MM.1S (cell line): ENCODE results near the gene SATB2.

Experiments
- DNase-seq: peaks from one replicate; pipeline ENCODE4 v3.0.0-alpha.2; 2015
- H2AFZ ChIP-seq: fragments of 300-600 bp; sonication (generic); 2 replicates; pipeline ENCODE4 v1.6.0; 2016; ENCODE audit warnings: antibody characterized with exemption, low read length
- H3F3A ChIP-seq: fragments of 300-600 bp; sonication (generic); 2 replicates; pipeline ENCODE4 v1.6.1; 2016; ENCODE audit warnings: mild to moderate bottlenecking, antibody characterized with exemption, low read length, moderate library complexity, mixed read lengths; ENCODE audit not compliant: insufficient read depth
- H3K27ac ChIP-seq: fragments of 300-600 bp; sonication (generic); 2 replicates; pipeline ENCODE4 v1.5.1; 2016; ENCODE audit warnings: mild to moderate bottlenecking, low read length
- H3K27me3 ChIP-seq: fragments of 300-600 bp; sonication (generic); replicated peaks from 2 replicates; pipeline ENCODE4 v1.6.0; 2016; ENCODE audit warnings: low read length; ENCODE audit not compliant: insufficient read depth
- H3K36me3 ChIP-seq: fragments of 300-600 bp; sonication (generic); replicated peaks from 2 replicates; pipeline ENCODE4 v1.6.1; 2016; ENCODE audit warnings: mild to moderate bottlenecking, low read length, mixed read lengths; ENCODE audit not compliant: insufficient read depth
- H3K4me1 ChIP-seq: fragments of 300-600 bp; sonication (generic); 2 replicates; pipeline ENCODE4 v1.6.1; 2016; ENCODE audit warnings: low read length, mixed read lengths
- H3K4me2 ChIP-seq: fragments of 300-600 bp; sonication (generic); 2 replicates; pipeline ENCODE4 v1.6.0; 2016; ENCODE audit warnings: low read depth, low read length
- H3K4me3 ChIP-seq: fragments of 300-600 bp; sonication (generic); 2 replicates; pipeline ENCODE4 v1.5.1; 2016; ENCODE audit warnings: low read length, mixed read lengths
- H3K79me2 ChIP-seq: fragments of 300-600 bp; sonication (generic); 2 replicates; pipeline ENCODE4 v1.6.1; 2016; ENCODE audit warnings: mixed run types, low read length, mixed read lengths
- H3K9ac ChIP-seq: fragments of 300-600 bp; sonication (generic); 2 replicates; pipeline ENCODE4 v1.6.1; 2016; ENCODE audit warnings: low read length, mixed read lengths
- H3K9me2 ChIP-seq: fragments of 300-600 bp; sonication (generic); replicated peaks from 2 replicates; pipeline ENCODE4 v1.6.1; 2016; ENCODE audit warnings: mild to moderate bottlenecking, low read length, mixed read lengths; ENCODE audit not compliant: insufficient read depth
- H3K9me3 ChIP-seq: fragments of 300-600 bp; sonication (generic); replicated peaks from 2 replicates; pipeline ENCODE4 v1.6.1; 2016; ENCODE audit warnings: mild to moderate bottlenecking, low read length, mixed read lengths; ENCODE audit not compliant: insufficient read depth
- H4K20me1 ChIP-seq: fragments of 300-600 bp; sonication (generic); 2 replicates; pipeline ENCODE4 v1.6.1; 2016; ENCODE audit warnings: mild to moderate bottlenecking, low read length, moderate library complexity, mixed read lengths; ENCODE audit not compliant: insufficient read depth
- EZH2 ChIP-seq: fragments of 300-600 bp; sonication (generic); optimal IDR thresholded peaks from 2 replicates; pipeline ENCODE3; 2017; ENCODE audit warnings: low read depth, mild to moderate bottlenecking, antibody characterized with exemption, low read length, mixed read lengths
- EZH2phosphoT487 ChIP-seq: fragments of 300-600 bp; sonication (generic); IDR thresholded peaks from 2 replicates; pipeline ENCODE4 v1.6.1; 2018; ENCODE audit warnings: antibody characterized with exemption, low read length
- TF ChIP-seq, protein P1 (sequence below): fragments of 300-600 bp; sonication (generic); IDR thresholded peaks from 2 replicates; pipeline ENCODE4 v1.5.1; 2016; ENCODE audit warnings: antibody characterized with exemption, low read length, mixed read lengths

SATB2 gene

GRCh38 chr2:199461711-199462346 lies 4.1 kb upstream of the SATB2 start:
- no peak for DNase-seq
- Histone ChIP-seq H3K9me2 (no peaks in the 10 kb centered on the region), H4K20me1 (no peaks in the 10 kb centered on the region), H3K36me3 (no peaks in the 10 kb centered on the region), H3K27ac (no peak overlapping the region), H3K4me1 (peaks cover 7% of the 10 kb centered on the region; the same call in 1 of the 2 replicates), H3K9me3 (no peaks in the 10 kb centered on the region), H3F3A (no peaks in the 10 kb centered on the region), H3K4me2 (no peak overlapping the region), H3K79me2 (no peaks in the 10 kb centered on the region), H3K27me3 (peaks cover 62% of the 10 kb centered on the region), H3K9ac (no peak overlapping the region), H2AFZ (no peak overlapping the region), H3K4me3 (no peak overlapping the region)
- TF ChIP-seq, protein P1, sequence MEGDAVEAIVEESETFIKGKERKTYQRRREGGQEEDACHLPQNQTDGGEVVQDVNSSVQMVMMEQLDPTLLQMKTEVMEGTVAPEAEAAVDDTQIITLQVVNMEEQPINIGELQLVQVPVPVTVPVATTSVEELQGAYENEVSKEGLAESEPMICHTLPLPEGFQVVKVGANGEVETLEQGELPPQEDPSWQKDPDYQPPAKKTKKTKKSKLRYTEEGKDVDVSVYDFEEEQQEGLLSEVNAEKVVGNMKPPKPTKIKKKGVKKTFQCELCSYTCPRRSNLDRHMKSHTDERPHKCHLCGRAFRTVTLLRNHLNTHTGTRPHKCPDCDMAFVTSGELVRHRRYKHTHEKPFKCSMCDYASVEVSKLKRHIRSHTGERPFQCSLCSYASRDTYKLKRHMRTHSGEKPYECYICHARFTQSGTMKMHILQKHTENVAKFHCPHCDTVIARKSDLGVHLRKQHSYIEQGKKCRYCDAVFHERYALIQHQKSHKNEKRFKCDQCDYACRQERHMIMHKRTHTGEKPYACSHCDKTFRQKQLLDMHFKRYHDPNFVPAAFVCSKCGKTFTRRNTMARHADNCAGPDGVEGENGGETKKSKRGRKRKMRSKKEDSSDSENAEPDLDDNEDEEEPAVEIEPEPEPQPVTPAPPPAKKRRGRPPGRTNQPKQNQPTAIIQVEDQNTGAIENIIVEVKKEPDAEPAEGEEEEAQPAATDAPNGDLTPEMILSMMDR: no peak
- TF ChIP-seq EZH2 (no peak), EZH2phosphoT487 (no peak)

- Histone ChIP-seq H3K79me2 (no peaks in the 10 kb centered on the region), H3K27ac (no peak overlapping the region), H3F3A (no peaks in the 10 kb centered on the region), H3K27me3 (peaks cover 60% of the 10 kb centered on the region), H3K9me2 (no peaks in the 10 kb centered on the region), H3K4me3 (no peak overlapping the region), H3K9ac (no peak overlapping the region), H4K20me1 (no peaks in the 10 kb centered on the region), H3K9me3 (no peaks in the 10 kb centered on the region), H3K36me3 (no peaks in the 10 kb centered on the region), H3K4me1 (peaks cover 7% of the 10 kb centered on the region; the same call in 1 of the 2 replicates), H3K4me2 (no peak overlapping the region), H2AFZ (no peak overlapping the region)
- TF ChIP-seq EZH2phosphoT487 (no peak), EZH2 (no peak)
- TF ChIP-seq, protein P1: no peak
- DNase-seq: no peak
Observed at GRCh38 chr2:199460846-199461710, 3.3 kb upstream of the SATB2 start.

DNA sequence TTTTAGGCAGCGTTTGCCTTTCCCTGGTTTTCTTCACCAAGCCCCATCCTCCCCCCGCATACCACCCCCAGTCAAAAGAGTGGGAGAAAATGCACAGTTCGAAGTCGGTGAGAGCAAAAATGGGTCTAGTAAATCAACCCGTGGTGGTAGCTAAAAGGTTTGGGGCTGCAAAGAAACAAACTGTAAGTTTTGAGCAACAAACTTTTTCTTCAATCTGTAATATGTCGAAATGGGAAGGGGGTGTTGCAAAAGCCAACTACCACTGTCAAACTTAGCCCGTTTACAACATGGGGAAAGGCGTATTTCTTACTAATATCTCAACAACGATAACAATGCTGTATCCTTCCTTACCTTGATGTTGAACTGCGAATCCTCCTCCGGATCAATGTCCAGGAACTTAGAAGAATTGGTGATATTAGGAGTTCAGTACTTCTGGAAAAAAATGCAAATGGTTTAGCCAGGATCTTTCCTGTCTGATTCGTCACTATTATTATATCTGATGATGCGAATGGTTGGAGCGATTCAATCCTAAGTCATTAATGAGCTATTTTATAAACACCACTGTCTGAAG lies 2.4 kb upstream of the SATB2 start:
- Histone ChIP-seq H3K4me1 (peaks cover 7% of the 10 kb centered on the region; the same call in 1 of the 2 replicates), H4K20me1 (no peaks in the 10 kb centered on the region), H2AFZ (peak overlapping the region; percentile 95), H3K9ac (peak overlapping the region; percentile 71; the same call in 1 of the 2 replicates), H3K4me3 (peak overlapping the region; percentile 89), H3K9me2 (no peaks in the 10 kb centered on the region), H3K9me3 (no peaks in the 10 kb centered on the region), H3K79me2 (no peaks in the 10 kb centered on the region), H3K27ac (no peak overlapping the region), H3F3A (no peaks in the 10 kb centered on the region), H3K27me3 (peaks cover 57% of the 10 kb centered on the region), H3K36me3 (no peaks in the 10 kb centered on the region), H3K4me2 (peak overlapping the region; percentile 96)
- TF ChIP-seq, protein P1: no peak
- no peak for TF ChIP-seq EZH2
- TF ChIP-seq EZH2phosphoT487: no peak
- no peak for DNase-seq
